Trophoblast cell (in vitro differentiated cells and primary cell): Measurements from ENCODE around the gene ZNF407.
A peak's percentile ranks its signal among the peaks of the same experiment; 100 is the strongest.

Experiments
- DNase-seq, 2 donors: peaks; one replicate each; pipeline ENCODE4 v3.0.0-alpha.2; 2016
- H2AFZ ChIP-seq: 2 replicates; pipeline ENCODE4 v1.6.1; 2013; ENCODE audit warnings: low read length, moderate library complexity, mild to moderate bottlenecking; ENCODE audit not compliant: insufficient read depth, poor library complexity
- H2AK5ac ChIP-seq: 2 replicates; pipeline ENCODE4 v1.6.1; 2013; ENCODE audit warnings: mild to moderate bottlenecking, low read length
- H2BK120ac ChIP-seq: 2 replicates; pipeline ENCODE4 v1.6.1; 2013; ENCODE audit warnings: low read length, mild to moderate bottlenecking, moderate library complexity; ENCODE audit not compliant: insufficient read depth, poor library complexity
- H2BK12ac ChIP-seq: 2 replicates; pipeline ENCODE4 v1.6.1; 2013; ENCODE audit warnings: mild to moderate bottlenecking, low read length, moderate library complexity
- H2BK5ac ChIP-seq: 2 replicates; pipeline ENCODE4 v1.6.1; 2013; ENCODE audit warnings: low read length, low read depth, moderate library complexity, mild to moderate bottlenecking; ENCODE audit not compliant: poor library complexity
- H3K14ac ChIP-seq: 2 replicates; pipeline ENCODE4 v1.6.1; 2013; ENCODE audit warnings: mild to moderate bottlenecking, low read length
- H3K18ac ChIP-seq: 2 replicates; pipeline ENCODE4 v1.6.1; 2013; ENCODE audit warnings: mild to moderate bottlenecking, low read length
- H3K23ac ChIP-seq: 2 replicates; pipeline ENCODE4 v1.6.1; 2013; ENCODE audit warnings: low read length
- H3K27ac ChIP-seq: 2 replicates; pipeline ENCODE4 v1.5.1; 2013; ENCODE audit warnings: low read depth, mild to moderate bottlenecking, inconsistent platforms, low read length, moderate library complexity
- H3K27me3 ChIP-seq: 2 replicates; pipeline ENCODE4 v1.6.1; 2013; ENCODE audit warnings: inconsistent platforms, mild to moderate bottlenecking, low read length, moderate library complexity; ENCODE audit not compliant: insufficient read depth
- H3K36me3 ChIP-seq, 2 experiments: 1 replicate in 1 of 2; 2 replicates in 1 of 2; pipeline ENCODE4 v1.6.1; 2013; ENCODE audit warnings: low read length in 2 of 2, mild to moderate bottlenecking in 2 of 2, moderate library complexity in 1 of 2; ENCODE audit not compliant: insufficient read depth in 2 of 2, control insufficient read depth in 1 of 2
- H3K4ac ChIP-seq: 2 replicates; pipeline ENCODE4 v1.6.1; 2013; ENCODE audit warnings: low read depth, mild to moderate bottlenecking, low read length, moderate library complexity
- H3K4me1 ChIP-seq, 2 experiments: 1 replicate in 1 of 2; 2 replicates in 1 of 2; pipeline ENCODE4 v1.6.1; 2013; ENCODE audit warnings: low read length in 2 of 2, mild to moderate bottlenecking in 2 of 2, moderate library complexity in 1 of 2; ENCODE audit not compliant: insufficient read depth in 2 of 2, control insufficient read depth in 1 of 2
- H3K4me2 ChIP-seq: 2 replicates; pipeline ENCODE4 v1.6.1; 2013; ENCODE audit warnings: inconsistent platforms, mild to moderate bottlenecking, low read length, moderate library complexity
- H3K4me3 ChIP-seq: 2 replicates; pipeline ENCODE4 v1.5.1; 2013; ENCODE audit warnings: mild to moderate bottlenecking, low read depth, low read length, inconsistent platforms
- H3K79me1 ChIP-seq: one replicate; pipeline ENCODE4 v1.6.1; 2013; ENCODE audit warnings: low read length
- H3K79me2 ChIP-seq: 2 replicates; pipeline ENCODE4 v1.6.1; 2013; ENCODE audit warnings: low read length, mild to moderate bottlenecking; ENCODE audit not compliant: control insufficient read depth, insufficient read depth, poor library complexity
- H3K9ac ChIP-seq: 2 replicates; pipeline ENCODE4 v1.6.1; 2013; ENCODE audit warnings: mild to moderate bottlenecking, low read length
- H3K9me3 ChIP-seq: 2 replicates; pipeline ENCODE4 v1.6.1; 2013; ENCODE audit warnings: low read depth, mild to moderate bottlenecking, control low read depth, inconsistent platforms, low read length; ENCODE audit not compliant: insufficient read depth
- H4K12ac ChIP-seq: 2 replicates; pipeline ENCODE4 v1.6.1; 2013; ENCODE audit warnings: low read depth, mild to moderate bottlenecking, low read length, moderate library complexity
- H4K8ac ChIP-seq: 2 replicates; pipeline ENCODE4 v1.6.1; 2013; ENCODE audit warnings: low read depth, mild to moderate bottlenecking, low read length, moderate library complexity
- H4K91ac ChIP-seq: one replicate; pipeline ENCODE4 v1.6.1; 2013; ENCODE audit warnings: low read depth, mild to moderate bottlenecking, low read length, moderate library complexity
- WGBS: extraction: QIAGEN DNeasy Blood & Tissue Kit; methylation state at CpG from one replicate; pipeline ENCODE4 v1.1.7; 2013; ENCODE audit warnings: missing lambda C conversion rate; ENCODE audit not compliant: insufficient read length, insufficient coverage; ENCODE audit errors: extremely low coverage; 5-methylcytosine and 5-hydroxymethylcytosine counted together

Gene ZNF407

GRCh38 chr18:74856928-74857327 lies 259.3 kb downstream of the ZNF407 start:
- H3K79me2 ChIP-seq: no peaks in the 10 kb centered on the region
- H3K4me3 ChIP-seq: no peak overlapping the region
- H4K91ac ChIP-seq: no peak overlapping the region
- no peak overlapping the region for H3K4me2 ChIP-seq
- no peaks in the 10 kb centered on the region for H3K79me1 ChIP-seq
- no peak overlapping the region for H2AK5ac ChIP-seq
- H2BK5ac ChIP-seq: no peak overlapping the region
- DNase-seq: no peak
- WGBS: no CpG with 5 or more reads among the region's 8 CpGs
- H3K14ac ChIP-seq: no peak overlapping the region
- no peak overlapping the region for H3K27ac ChIP-seq
- no peaks in the 10 kb centered on the region for H3K9me3 ChIP-seq
- no peak overlapping the region for H4K8ac ChIP-seq
- no peak overlapping the region for H2AFZ ChIP-seq
- H3K36me3 ChIP-seq: no peaks in the 10 kb centered on the region
- H3K27me3 ChIP-seq: no peaks in the 10 kb centered on the region
- H2BK120ac ChIP-seq: no peak overlapping the region
- no peak overlapping the region for H4K12ac ChIP-seq
- no peak overlapping the region for H3K23ac ChIP-seq
- H3K4me1 ChIP-seq: no peaks in the 10 kb centered on the region
- no peak overlapping the region for H3K18ac ChIP-seq
- no peak overlapping the region for H3K4ac ChIP-seq
- H3K9ac ChIP-seq: no peak overlapping the region
- H2BK12ac ChIP-seq: no peak overlapping the region

GRCh38 chr18:74857901-74858300 lies 260.2 kb downstream of the ZNF407 start:
- Histone ChIP-seq H3K14ac (no peak overlapping the region), H4K8ac (peak overlapping the region; percentile 65), H3K9me3 (no peaks in the 10 kb centered on the region), H3K4ac (no peak overlapping the region), H3K36me3 (no peaks in the 10 kb centered on the region), H4K91ac (peak overlapping the region; percentile 5), H3K4me3 (no peak overlapping the region), H3K27ac (no peak overlapping the region), H4K12ac (no peak overlapping the region), H2BK120ac (no peak overlapping the region), H2AFZ (no peak overlapping the region), H3K9ac (no peak overlapping the region), H3K4me2 (no peak overlapping the region), H2AK5ac (no peak overlapping the region), H3K4me1 (no peaks in the 10 kb centered on the region), H3K23ac (no peak overlapping the region), H3K79me1 (no peaks in the 10 kb centered on the region), H3K79me2 (no peaks in the 10 kb centered on the region), H3K18ac (no peak overlapping the region), H3K27me3 (no peaks in the 10 kb centered on the region), H2BK5ac (no peak overlapping the region), H2BK12ac (peak overlapping the region; percentile 36)
- DNase-seq: no peak
- no CpG with 5 or more reads among the region's 1 CpG for WGBS

DNA sequence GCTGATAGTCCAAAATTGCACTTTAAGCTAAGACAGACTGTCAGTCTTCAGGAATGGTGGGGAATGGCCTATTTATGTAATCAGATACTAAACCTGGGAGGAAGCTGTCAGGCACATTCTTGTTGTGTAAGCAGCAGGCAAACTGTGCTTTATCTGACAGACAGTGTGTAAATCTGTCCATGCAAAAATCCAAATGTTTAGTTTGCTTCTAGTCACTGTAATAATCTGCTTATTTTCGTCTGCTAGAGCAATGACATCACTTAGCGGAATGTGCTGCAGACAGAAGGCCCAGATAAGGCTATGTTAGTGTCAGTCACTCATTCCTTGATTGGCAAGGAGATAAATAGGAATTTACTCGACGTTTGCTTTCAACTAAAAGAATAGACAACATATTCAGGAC lies 263.5 kb downstream of the ZNF407 start:
- Histone ChIP-seq H3K36me3 (no peaks in the 10 kb centered on the region), H3K27me3 (no peaks in the 10 kb centered on the region), H2AFZ (no peak overlapping the region), H3K14ac (no peak overlapping the region), H3K18ac (no peak overlapping the region), H4K12ac (no peak overlapping the region), H2BK12ac (no peak overlapping the region), H3K4ac (no peak overlapping the region), H4K91ac (no peak overlapping the region), H3K9me3 (no peaks in the 10 kb centered on the region), H3K79me1 (no peaks in the 10 kb centered on the region), H2BK120ac (no peak overlapping the region), H3K27ac (peak overlapping the region; percentile 85), H4K8ac (no peak overlapping the region), H3K79me2 (no peaks in the 10 kb centered on the region), H3K4me1 (no peaks in the 10 kb centered on the region), H2BK5ac (no peak overlapping the region), H3K9ac (no peak overlapping the region), H3K4me2 (no peak overlapping the region), H3K23ac (no peak overlapping the region), H3K4me3 (no peak overlapping the region), H2AK5ac (no peak overlapping the region)
- no CpG with 5 or more reads among the region's 4 CpGs for WGBS
- DNase-seq: peak; percentile 82 to 95

GRCh38 chr18:74862094-74862493 lies 264.4 kb downstream of the ZNF407 start:
- Histone ChIP-seq H3K18ac (no peak overlapping the region), H3K14ac (no peak overlapping the region), H4K91ac (no peak overlapping the region), H4K12ac (no peak overlapping the region), H3K79me2 (no peaks in the 10 kb centered on the region), H3K9ac (no peak overlapping the region), H2AK5ac (no peak overlapping the region), H2BK5ac (no peak overlapping the region), H3K4me1 (no peaks in the 10 kb centered on the region), H3K4me3 (no peak overlapping the region), H2AFZ (no peak overlapping the region), H3K9me3 (no peaks in the 10 kb centered on the region), H4K8ac (no peak overlapping the region), H3K23ac (no peak overlapping the region), H2BK120ac (no peak overlapping the region), H3K36me3 (no peaks in the 10 kb centered on the region), H3K4ac (no peak overlapping the region), H3K27ac (no peak overlapping the region), H2BK12ac (no peak overlapping the region), H3K4me2 (no peak overlapping the region), H3K79me1 (no peaks in the 10 kb centered on the region), H3K27me3 (no peaks in the 10 kb centered on the region)
- DNase-seq: no peak
- no CpG with 5 or more reads among the region's 4 CpGs for WGBS
